Transverse colon (tissue), 4 donors: ENCODE data around the gene FILIP1L. TPM values are rescaled to one million over a fixed set of nuclear protein-coding genes. Genes with fewer than 3 reads are reported as not detected.

ENCODE experiments used
- DNase-seq: peaks from one replicate; pipeline ENCODE4 v3.0.0-alpha.2; 2019
- H3K27ac ChIP-seq, 4 donors: fragments of 200-600 bp; sonication (generic); 2 replicates each; pipeline ENCODE4 v1.5.1; 2016 to 2018; ENCODE audit warnings: inconsistent platforms in 4 of 4
- H3K27me3 ChIP-seq: fragments of 200-600 bp; sonication (generic); 2 replicates; pipeline ENCODE4 v1.5.1; 2017; ENCODE audit warnings: inconsistent platforms
- H3K36me3 ChIP-seq, 4 donors: fragments of 200-600 bp; sonication (generic); 2 replicates each; pipeline ENCODE4 v1.5.1; 2017 to 2019; ENCODE audit warnings: inconsistent platforms in 4 of 4
- H3K4me1 ChIP-seq, 4 donors: fragments of 200-600 bp; sonication (generic); 2 replicates each; pipeline ENCODE4 v1.5.1; 2017 to 2020; ENCODE audit warnings: inconsistent platforms in 4 of 4
- H3K4me3 ChIP-seq, 4 donors: fragments of 200-600 bp; sonication (generic); 1 replicate in 1 of 4; 2 replicates in 3 of 4; pipeline versions ENCODE4 v1.5.1 to v1.6.1; 2017 to 2019; ENCODE audit warnings: inconsistent platforms in 4 of 4
- H3K9me3 ChIP-seq, 2 donors: fragments of 200-600 bp; sonication (generic); 2 replicates each; pipeline ENCODE4 v1.5.1; 2017 to 2019; ENCODE audit warnings: inconsistent platforms in 2 of 2
- EP300 ChIP-seq: sonication (generic); formaldehyde crosslinking; IDR thresholded peaks from one replicate; pipeline ENCODE4 v1.6.1; 2017; ENCODE audit warnings: antibody characterized with exemption, low read depth
- POLR2A ChIP-seq: fragments of 450-650 bp; IDR thresholded peaks from one replicate; pipeline ENCODE4 v1.6.1; 2016; ENCODE audit warnings: antibody characterized with exemption, mild to moderate bottlenecking, moderate library complexity
- POLR2AphosphoS5 ChIP-seq, 3 donors: sonication (generic); formaldehyde crosslinking; IDR thresholded peaks; one replicate each; pipeline ENCODE4 v1.6.1; 2016; ENCODE audit warnings: antibody characterized with exemption in 3 of 3
- WGBS, 2 donors: methylation state at CpG; one replicate each; pipeline ENCODE4 v1.1.5; 2018; ENCODE audit warnings: low coverage in 1 of 2; 5-methylcytosine and 5-hydroxymethylcytosine counted together
- in situ Hi-C, 4 donors: fragments of 200-750 bp; cut with MboI; loops; one replicate each; pipeline versions ENCODE4 v1.15.0 to v1.15.1; 2017; ENCODE audit warnings: low sequenced_read_pairs in 3 of 4, low pct_ligation_motif_present in 1 of 4, low pct_unique_long_range_greater_than_20kb in 1 of 4
- intact Hi-C: fragments of 100-400 bp; cut with DNase I; formaldehyde crosslinking; loops from one replicate; pipeline ENCODE4 v1.15.1; 2023; ENCODE audit warnings: low total_unique reads
- total RNA-seq, 4 donors: library from RNA; depleted of rRNA; stranded (reverse); fragments of >200 nt; gene quantifications; one replicate each; pipeline ENCODE4 v1.1.0, GENCODE V29; 2016
- TF ChIP-seq, protein P1 (sequence below), 5 experiments: fragments of 200-600 bp in 3 of 5; fragments of 450-650 bp in 2 of 5; sonication (generic) in 3 of 5; IDR thresholded peaks; 1 replicate in 2 of 5; 2 replicates in 3 of 5; pipeline ENCODE4 v1.5.1; 2016 to 2017; ENCODE audit warnings: antibody characterized with exemption in 5 of 5, inconsistent platforms in 3 of 5, mild to moderate bottlenecking in 2 of 5, moderate library complexity in 1 of 5

FILIP1L gene
- total RNA-seq, 4 donors from 2014 or later: 12.3 to 38.2 (median 26.9) TPM

DNA sequence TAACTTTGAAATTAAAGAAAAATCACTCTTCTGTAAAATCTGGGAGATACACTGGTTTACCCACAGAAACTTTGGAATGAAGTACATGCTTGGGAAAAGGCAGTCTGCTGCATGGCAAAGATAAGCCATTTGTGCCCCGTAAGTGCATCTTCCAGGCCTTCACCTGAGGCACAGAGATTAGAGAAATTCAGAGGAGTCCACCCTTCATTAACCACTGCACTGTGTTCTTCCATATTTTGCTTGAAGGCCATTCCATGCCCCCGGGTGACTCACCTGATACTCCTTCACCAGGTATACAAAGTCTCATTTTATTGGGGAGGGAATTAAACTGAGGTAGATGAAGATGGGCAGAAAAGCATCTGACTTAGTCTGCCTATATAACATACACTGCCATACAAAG is 243.6 kb downstream of the FILIP1L start:
- TF ChIP-seq POLR2A: no peak
- TF ChIP-seq, protein P1, sequence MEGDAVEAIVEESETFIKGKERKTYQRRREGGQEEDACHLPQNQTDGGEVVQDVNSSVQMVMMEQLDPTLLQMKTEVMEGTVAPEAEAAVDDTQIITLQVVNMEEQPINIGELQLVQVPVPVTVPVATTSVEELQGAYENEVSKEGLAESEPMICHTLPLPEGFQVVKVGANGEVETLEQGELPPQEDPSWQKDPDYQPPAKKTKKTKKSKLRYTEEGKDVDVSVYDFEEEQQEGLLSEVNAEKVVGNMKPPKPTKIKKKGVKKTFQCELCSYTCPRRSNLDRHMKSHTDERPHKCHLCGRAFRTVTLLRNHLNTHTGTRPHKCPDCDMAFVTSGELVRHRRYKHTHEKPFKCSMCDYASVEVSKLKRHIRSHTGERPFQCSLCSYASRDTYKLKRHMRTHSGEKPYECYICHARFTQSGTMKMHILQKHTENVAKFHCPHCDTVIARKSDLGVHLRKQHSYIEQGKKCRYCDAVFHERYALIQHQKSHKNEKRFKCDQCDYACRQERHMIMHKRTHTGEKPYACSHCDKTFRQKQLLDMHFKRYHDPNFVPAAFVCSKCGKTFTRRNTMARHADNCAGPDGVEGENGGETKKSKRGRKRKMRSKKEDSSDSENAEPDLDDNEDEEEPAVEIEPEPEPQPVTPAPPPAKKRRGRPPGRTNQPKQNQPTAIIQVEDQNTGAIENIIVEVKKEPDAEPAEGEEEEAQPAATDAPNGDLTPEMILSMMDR (IDR thresholded peaks at IDR 0.05): no peak
- 77% methylated on average over 2 of the region's 2 CpGs; no CpG with 5 or more reads in 1 of the 2 donors for WGBS, 2 donors
- H3K4me3 ChIP-seq: peak overlapping the region in 1 of 4 donors; percentile 30
- intact Hi-C loops (no loop called here), in situ Hi-C loops (loop anchor here in 1 of 4 donors (25.0 kb wide), 1 partner anchor 192 kb away; no protein-coding TSS in a partner anchor)
- no peaks in the 10 kb centered on the region for H3K9me3 ChIP-seq
- H3K27ac ChIP-seq: peak overlapping the region; percentile 84 to 90 (median 88)
- H3K4me1 ChIP-seq: peaks cover 18 to 88% (median 54%) of the 10 kb centered on the region in 4 donors
- DNase-seq: no peak
- no peaks in the 10 kb centered on the region for H3K36me3 ChIP-seq
- H3K27me3 ChIP-seq: no peaks in the 10 kb centered on the region

DNA sequence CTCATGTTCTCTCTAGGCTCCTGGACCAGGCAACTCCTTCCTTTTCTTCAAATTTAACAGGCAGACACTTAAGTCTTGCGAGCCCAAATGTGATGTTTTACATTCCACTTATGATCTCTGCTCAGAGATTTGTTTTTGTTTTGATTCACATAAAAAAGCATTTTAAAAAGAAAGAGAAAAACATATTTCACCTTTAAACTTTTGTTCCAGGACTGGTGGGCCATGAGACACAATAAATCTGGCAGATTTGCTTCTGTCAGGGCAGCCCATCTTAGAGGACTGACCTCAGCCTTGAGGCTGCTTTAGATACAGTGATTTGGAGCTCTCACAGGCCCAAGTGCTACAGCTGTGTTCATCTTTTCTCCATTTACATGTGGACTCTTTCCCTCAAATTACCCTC is 244.7 kb downstream of the FILIP1L start:
- intact Hi-C loops (no loop called here), in situ Hi-C loops (loop anchor here in 1 of 4 donors (25.0 kb wide), 1 partner anchor 193 kb away; no protein-coding TSS in a partner anchor)
- H3K9me3 ChIP-seq: no peaks in the 10 kb centered on the region
- no peaks in the 10 kb centered on the region for H3K27me3 ChIP-seq
- H3K4me3 ChIP-seq: no peak overlapping the region
- DNase-seq: no peak
- H3K4me1 ChIP-seq: peaks cover 18 to 82% (median 53%) of the 10 kb centered on the region in 4 donors
- TF ChIP-seq POLR2AphosphoS5 (IDR thresholded peaks at IDR 0.05) (peak in 2 of 3 donors; percentile 23 to 30), POLR2A (no peak)
- 56 to 83% methylated on average over 1 of the region's 1 CpG for WGBS, 2 donors
- H3K36me3 ChIP-seq: no peaks in the 10 kb centered on the region
- peak overlapping the region; percentile 84 to 90 (median 88) for H3K27ac ChIP-seq

DNA sequence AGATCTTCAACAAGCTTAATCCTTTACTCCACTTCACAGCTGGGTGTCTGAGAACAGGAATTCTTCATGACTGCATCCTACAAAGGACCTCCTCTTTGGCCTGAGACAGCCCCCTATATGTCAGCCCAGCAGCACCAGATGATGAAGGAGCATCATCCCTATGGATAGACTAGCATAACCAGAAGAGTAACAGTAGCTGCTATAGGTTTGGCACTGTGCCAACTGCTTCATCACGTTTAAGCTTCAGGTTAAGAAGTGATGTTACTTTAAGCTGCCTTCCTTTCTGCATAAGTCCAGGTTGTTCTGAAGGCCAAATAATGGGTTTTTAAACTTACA is 246.0 kb downstream of the FILIP1L start:
- H3K27ac ChIP-seq: peak overlapping the region; percentile 84 to 90 (median 88)
- no peak for DNase-seq

DNA sequence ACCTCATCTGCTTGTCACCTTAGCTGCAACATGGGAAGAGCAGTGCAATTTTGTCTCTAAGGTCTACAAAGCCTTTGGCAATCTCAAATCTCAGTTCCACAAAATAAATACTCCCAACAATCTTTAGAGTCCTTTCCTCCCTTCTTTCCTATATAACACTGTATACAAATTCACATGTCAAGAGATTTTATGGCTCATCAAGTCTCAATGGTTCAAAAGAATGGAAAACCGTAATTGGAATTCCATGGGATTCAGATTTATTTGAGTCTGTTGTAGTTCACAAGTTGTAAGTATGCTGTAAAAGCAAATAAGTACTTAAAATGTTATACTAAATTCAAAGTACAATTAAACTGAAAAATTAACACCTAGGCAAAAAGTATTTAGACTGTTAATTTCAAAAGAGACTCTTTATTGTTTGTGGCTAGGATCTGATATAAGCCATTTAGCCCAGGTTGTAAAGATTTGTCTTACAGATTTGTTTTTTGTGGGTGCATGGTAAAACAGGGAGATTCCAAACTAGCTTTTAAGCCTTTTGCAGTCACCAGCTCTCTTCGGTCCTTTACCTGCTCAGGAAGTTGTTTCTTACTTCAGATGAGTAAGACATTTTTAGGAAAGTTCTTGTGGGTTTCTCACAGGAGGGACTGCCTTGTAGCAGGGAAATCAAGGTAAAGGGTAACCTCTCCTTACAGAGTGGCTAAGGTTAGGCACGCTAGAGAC is 246.5 kb downstream of the FILIP1L start:
- Histone ChIP-seq H3K36me3 (no peaks in the 10 kb centered on the region), H3K9me3 (no peaks in the 10 kb centered on the region), H3K27ac (peak overlapping the region; percentile 84 to 90 (median 88)), H3K4me3 (no peak overlapping the region), H3K4me1 (peaks cover 18 to 69% (median 48%) of the 10 kb centered on the region in 4 donors), H3K27me3 (no peaks in the 10 kb centered on the region)
- no peak for DNase-seq
- in situ Hi-C loops (loop anchor here in 1 of 4 donors (25.0 kb wide), 1 partner anchor 195 kb away; no protein-coding TSS in a partner anchor), intact Hi-C loops (no loop called here)
- 69 to 76% methylated on average over 3 of the region's 3 CpGs for WGBS, 2 donors
- TF ChIP-seq POLR2A: no peak
- TF ChIP-seq EP300: no peak
- TF ChIP-seq, protein P1 (IDR thresholded peaks at IDR 0.05): no peak
- TF ChIP-seq POLR2AphosphoS5 (IDR thresholded peaks at IDR 0.05): no peak

More for the DNA sequence above, 246.0 kb downstream of the FILIP1L start:
- H3K27me3 ChIP-seq: no peaks in the 10 kb centered on the region
- H3K9me3 ChIP-seq: no peaks in the 10 kb centered on the region
- in situ Hi-C loops: loop anchor here in 1 of 4 donors (25.0 kb wide), 1 partner anchor 194 kb away; no protein-coding TSS in a partner anchor
- peaks cover 18 to 74% (median 50%) of the 10 kb centered on the region in 4 donors for H3K4me1 ChIP-seq
- peak in 2 of 3 donors; percentile 19 to 37 for TF ChIP-seq POLR2AphosphoS5 (IDR thresholded peaks at IDR 0.05)
- TF ChIP-seq EP300: no peak
- 24 to 29% methylated on average over 1 of the region's 1 CpG for WGBS, 2 donors
- H3K4me3 ChIP-seq: no peak overlapping the region
- intact Hi-C loops: no loop called here
- no peaks in the 10 kb centered on the region for H3K36me3 ChIP-seq

DNA sequence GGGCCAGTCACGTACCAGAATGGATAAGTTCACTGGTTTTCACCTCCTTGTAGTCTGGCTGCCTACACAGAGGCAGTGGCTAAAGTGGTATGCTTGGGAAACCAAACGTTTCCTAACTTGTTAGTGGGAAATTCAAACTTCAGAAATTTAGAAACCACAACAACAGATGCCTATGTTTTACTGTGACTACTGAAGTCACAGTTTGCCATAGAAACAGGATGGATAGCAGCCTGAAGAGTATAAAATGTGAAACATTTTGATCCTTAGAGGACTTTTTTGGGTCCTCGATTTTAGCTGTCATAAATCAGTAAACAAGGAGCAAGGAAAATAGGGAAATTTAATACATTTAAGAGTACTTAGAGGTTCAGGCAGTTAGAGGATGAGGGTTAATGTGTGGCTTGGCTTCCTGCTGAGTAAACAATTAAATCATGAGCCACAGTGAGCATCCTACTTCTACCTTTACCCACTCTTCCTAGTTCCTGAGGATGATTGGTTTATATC is 248.0 kb downstream of the FILIP1L start:
- WGBS, 2 donors: 32 to 36% methylated on average over 2 to 3 of the region's 3 CpGs
- intact Hi-C loops: no loop called here

More for the DNA sequence above, 248.0 kb downstream of the FILIP1L start:
- no peak for DNase-seq
- peak in 1 of 3 donors; percentile 2 for TF ChIP-seq POLR2AphosphoS5 (IDR thresholded peaks at IDR 0.05)
- no peak for TF ChIP-seq POLR2A
- H3K27me3 ChIP-seq: no peaks in the 10 kb centered on the region
- H3K4me1 ChIP-seq: peaks cover 14 to 59% (median 34%) of the 10 kb centered on the region in 4 donors
- no peaks in the 10 kb centered on the region for H3K9me3 ChIP-seq
- no peaks in the 10 kb centered on the region for H3K36me3 ChIP-seq
- in situ Hi-C loops: loop anchor here in 1 of 4 donors (25.0 kb wide), 1 partner anchor 196 kb away; no protein-coding TSS in a partner anchor
- H3K4me3 ChIP-seq: no peak overlapping the region
- peak overlapping the region; percentile 84 to 90 (median 88) for H3K27ac ChIP-seq
